ENCODE measurements around the gene RPP40.

- TF ChIP-seq MYC (IDR thresholded peaks at IDR 0.05; ENCODE audit: low read depth, low read length) (no peak), MYC (CRISPR knock-in tag; IDR thresholded peaks at IDR 0.05; ENCODE audit: borderline replicate concordance, low read depth) (no peak), POLR3A (IDR thresholded peaks at IDR 0.05; ENCODE audit: borderline replicate concordance, extremely low read depth, insufficient read depth, insufficient read length) (no peak), FOXK2 (conservative IDR thresholded peaks at IDR 0.05 in 1 of 2, IDR thresholded peaks at IDR 0.05 in 1 of 2; ENCODE audit: low read depth in 2 of 2) (no peak), ZNF717 (CRISPR knock-in tag; IDR thresholded peaks at IDR 0.05) (no peak), ZNF354B (CRISPR knock-in tag; IDR thresholded peaks at IDR 0.05) (no peak)
These were observed 36.4 kb downstream of the RPP40 start for GRCh38 chr6:4967301-4968030.

Measured in K562 (cell line).